Measurements from ENCODE around the gene NDUFB3. TPM values are rescaled to one million over a fixed set of nuclear protein-coding genes. Genes with fewer than 3 reads are reported as not detected.
"Not testable (repeated sequence)": the region's sequence is repeated elsewhere in the genome, so short reads cannot be mapped to it uniquely, and the experiment has no call there.

NDUFB3 gene
- polyA plus RNA-seq, 1 donor (not counting 4 experiments of a cell fraction or from before 2014, with no cell fraction given): 220 TPM

DNA sequence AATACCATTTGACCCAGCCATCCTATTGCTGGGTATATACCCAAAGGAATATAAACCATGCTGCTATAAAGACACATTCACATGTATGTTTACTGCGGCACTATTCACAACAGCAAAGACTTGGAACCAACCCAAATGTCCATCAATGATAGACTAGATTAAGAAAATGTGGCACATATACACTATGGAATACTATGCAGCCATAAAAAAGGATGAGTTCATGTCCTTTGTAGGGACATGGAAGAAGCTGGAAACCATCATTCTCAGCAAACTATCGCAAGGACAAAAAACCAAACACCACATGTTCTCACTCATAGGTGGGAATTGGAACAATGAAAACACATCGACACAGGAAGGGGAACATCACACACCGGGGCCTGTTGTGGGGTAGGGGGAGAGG is 33.4 kb upstream of the NDUFB3 start:
- H3K27ac ChIP-seq (ENCODE audit: control insufficient read depth, insufficient read depth, low read length); H2AFZ ChIP-seq (ENCODE audit: control insufficient read depth, low read length); H3K27me3 ChIP-seq (ENCODE audit: control insufficient read depth, extremely low read depth, insufficient read depth, low read length); H4K20me1 ChIP-seq (ENCODE audit: control insufficient read depth, extremely low read depth, insufficient read depth, low read length); FAIRE-seq; H3K9ac ChIP-seq (ENCODE audit: control insufficient read depth, extremely low read depth, insufficient read depth, low read length); H3K79me2 ChIP-seq (ENCODE audit: control insufficient read depth, insufficient read depth, low read length); H3K9me1 ChIP-seq (ENCODE audit: control insufficient read depth, extremely low read depth, insufficient read depth, low read length); dilution Hi-C loops (cut with MboI; ENCODE audit: extremely low pct_ligation_motif_present, low sequenced_read_pairs); DNase-seq (ENCODE audit: low read depth, low spot score); H3K4me3 ChIP-seq (ENCODE audit: control insufficient read depth in 2 of 3, extremely low read depth in 1 of 3, insufficient read depth in 2 of 3, low read depth in 1 of 3, low read length in 3 of 3); H3K36me3 ChIP-seq (ENCODE audit: control insufficient read depth in 2 of 2, extremely low read depth in 1 of 2, insufficient read depth in 2 of 2, low read length in 2 of 2); H3K4me2 ChIP-seq (ENCODE audit: control insufficient read depth, extremely low read depth, insufficient read depth, low read depth, low read length); H3K9me3 ChIP-seq (ENCODE audit: control insufficient read depth, low read depth, low read length); H3K4me1 ChIP-seq (ENCODE audit: control insufficient read depth, extremely low read depth, insufficient read depth, low read length): not testable (repeated sequence)

DNA sequence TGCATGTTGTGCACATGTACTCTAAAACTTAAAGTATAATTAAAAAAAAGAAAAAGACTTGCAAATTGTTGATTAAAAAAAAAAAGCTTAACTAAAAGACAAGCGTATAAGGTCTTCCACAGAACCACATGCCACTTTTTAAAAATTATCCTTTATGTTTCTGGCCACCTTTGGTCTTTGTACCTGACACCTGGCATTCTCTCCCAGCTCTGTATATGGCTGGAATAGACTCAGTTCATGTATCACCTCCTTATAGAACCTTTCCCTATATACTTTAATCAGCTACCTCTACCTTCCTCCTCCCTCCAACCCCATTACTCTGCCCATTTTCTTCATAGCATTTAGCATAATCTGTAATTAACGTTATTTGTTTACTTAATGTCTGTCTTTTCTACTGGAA is 32.9 kb upstream of the NDUFB3 start:
- H3K79me2 ChIP-seq (ENCODE audit: control insufficient read depth, insufficient read depth, low read length): peaks cover 4% of the 10 kb centered on the region
- DNase-seq (ENCODE audit: low read depth, low spot score) (no peak), FAIRE-seq (no peak)
- no peaks in the 10 kb centered on the region for H3K36me3 ChIP-seq (ENCODE audit: control insufficient read depth in 2 of 2, extremely low read depth in 1 of 2, insufficient read depth in 2 of 2, low read length in 2 of 2)
- H3K27ac ChIP-seq (ENCODE audit: control insufficient read depth, insufficient read depth, low read length): no peak overlapping the region
- no peaks in the 10 kb centered on the region for H3K4me1 ChIP-seq (ENCODE audit: control insufficient read depth, extremely low read depth, insufficient read depth, low read length)
- no peaks in the 10 kb centered on the region for H3K9me3 ChIP-seq (ENCODE audit: control insufficient read depth, low read depth, low read length)
- H4K20me1 ChIP-seq (ENCODE audit: control insufficient read depth, extremely low read depth, insufficient read depth, low read length): peaks cover 5% of the 10 kb centered on the region
- dilution Hi-C loops (cut with MboI; ENCODE audit: extremely low pct_ligation_motif_present, low sequenced_read_pairs): no loop called here
- H3K9me1 ChIP-seq (ENCODE audit: control insufficient read depth, extremely low read depth, insufficient read depth, low read length): no peaks in the 10 kb centered on the region
- H3K4me2 ChIP-seq (ENCODE audit: control insufficient read depth, extremely low read depth, insufficient read depth, low read depth, low read length): no peak overlapping the region
- no peaks in the 10 kb centered on the region for H3K27me3 ChIP-seq (ENCODE audit: control insufficient read depth, extremely low read depth, insufficient read depth, low read length)
- H3K4me3 ChIP-seq (ENCODE audit: control insufficient read depth in 2 of 3, extremely low read depth in 1 of 3, insufficient read depth in 2 of 3, low read depth in 1 of 3, low read length in 3 of 3): no peak overlapping the region
- H2AFZ ChIP-seq (ENCODE audit: control insufficient read depth, low read length): no peak overlapping the region
- H3K9ac ChIP-seq (ENCODE audit: control insufficient read depth, extremely low read depth, insufficient read depth, low read length): no peak overlapping the region
- TF ChIP-seq EZH2 (IDR thresholded peaks at IDR 0.05; ENCODE audit: low read length): no peak
- TF ChIP-seq, protein P1, sequence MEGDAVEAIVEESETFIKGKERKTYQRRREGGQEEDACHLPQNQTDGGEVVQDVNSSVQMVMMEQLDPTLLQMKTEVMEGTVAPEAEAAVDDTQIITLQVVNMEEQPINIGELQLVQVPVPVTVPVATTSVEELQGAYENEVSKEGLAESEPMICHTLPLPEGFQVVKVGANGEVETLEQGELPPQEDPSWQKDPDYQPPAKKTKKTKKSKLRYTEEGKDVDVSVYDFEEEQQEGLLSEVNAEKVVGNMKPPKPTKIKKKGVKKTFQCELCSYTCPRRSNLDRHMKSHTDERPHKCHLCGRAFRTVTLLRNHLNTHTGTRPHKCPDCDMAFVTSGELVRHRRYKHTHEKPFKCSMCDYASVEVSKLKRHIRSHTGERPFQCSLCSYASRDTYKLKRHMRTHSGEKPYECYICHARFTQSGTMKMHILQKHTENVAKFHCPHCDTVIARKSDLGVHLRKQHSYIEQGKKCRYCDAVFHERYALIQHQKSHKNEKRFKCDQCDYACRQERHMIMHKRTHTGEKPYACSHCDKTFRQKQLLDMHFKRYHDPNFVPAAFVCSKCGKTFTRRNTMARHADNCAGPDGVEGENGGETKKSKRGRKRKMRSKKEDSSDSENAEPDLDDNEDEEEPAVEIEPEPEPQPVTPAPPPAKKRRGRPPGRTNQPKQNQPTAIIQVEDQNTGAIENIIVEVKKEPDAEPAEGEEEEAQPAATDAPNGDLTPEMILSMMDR (optimal IDR thresholded peaks at IDR 0.05 in 1 of 3, IDR thresholded peaks at IDR 0.05 in 1 of 3, conservative IDR thresholded peaks at IDR 0.05 in 1 of 3; ENCODE audit: extremely low read depth in 1 of 3, insufficient read depth in 2 of 3, low read length in 3 of 3): no peak

DNA sequence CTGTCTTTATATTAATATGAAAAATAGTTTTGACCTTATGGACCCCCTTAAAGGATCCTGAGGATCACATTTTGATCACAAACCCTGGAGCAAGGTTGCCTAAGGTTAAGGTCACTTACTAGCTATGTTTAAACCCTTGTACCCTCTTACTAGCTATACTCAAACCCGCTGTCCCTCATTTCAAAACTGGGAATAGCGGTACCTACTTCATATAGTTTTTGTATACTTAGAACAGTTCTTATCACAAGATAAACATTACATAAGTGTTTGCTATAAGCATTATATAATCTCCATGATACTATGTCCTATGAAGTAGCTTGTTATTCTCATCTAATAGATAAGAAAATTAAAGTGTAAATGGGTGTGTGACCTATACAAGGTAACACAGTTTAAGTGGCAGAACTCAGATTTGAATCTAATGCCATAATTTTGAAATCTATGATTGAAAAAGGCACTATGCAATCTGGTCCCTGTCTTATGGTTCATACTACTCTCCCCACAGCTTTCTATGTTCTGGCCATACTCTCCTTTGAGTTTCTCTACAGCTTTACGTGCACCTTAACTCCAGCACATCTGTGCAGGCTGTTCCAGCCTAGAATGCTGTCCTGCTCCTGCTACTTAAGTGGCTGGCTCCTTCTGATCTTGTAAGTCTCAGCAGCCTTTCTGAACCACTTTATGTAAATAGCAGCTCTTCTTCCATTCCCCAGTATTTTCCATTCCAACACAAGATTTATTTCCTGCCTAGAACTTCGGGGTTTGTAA is 30.8 kb upstream of the NDUFB3 start:
- Histone ChIP-seq H3K79me2 (ENCODE audit: control insufficient read depth, insufficient read depth, low read length) (peaks cover 4% of the 10 kb centered on the region), H3K27me3 (ENCODE audit: control insufficient read depth, extremely low read depth, insufficient read depth, low read length) (no peaks in the 10 kb centered on the region), H3K27ac (ENCODE audit: control insufficient read depth, insufficient read depth, low read length) (no peak overlapping the region), H3K36me3 (ENCODE audit: control insufficient read depth in 2 of 2, extremely low read depth in 1 of 2, insufficient read depth in 2 of 2, low read length in 2 of 2) (no peaks in the 10 kb centered on the region), H3K4me3 (ENCODE audit: control insufficient read depth in 2 of 3, extremely low read depth in 1 of 3, insufficient read depth in 2 of 3, low read depth in 1 of 3, low read length in 3 of 3) (no peak overlapping the region), H3K4me1 (ENCODE audit: control insufficient read depth, extremely low read depth, insufficient read depth, low read length) (no peaks in the 10 kb centered on the region), H3K9me1 (ENCODE audit: control insufficient read depth, extremely low read depth, insufficient read depth, low read length) (no peaks in the 10 kb centered on the region), H3K9me3 (ENCODE audit: control insufficient read depth, low read depth, low read length) (no peaks in the 10 kb centered on the region), H3K4me2 (ENCODE audit: control insufficient read depth, extremely low read depth, insufficient read depth, low read depth, low read length) (no peak overlapping the region), H4K20me1 (ENCODE audit: control insufficient read depth, extremely low read depth, insufficient read depth, low read length) (peaks cover 5% of the 10 kb centered on the region), H3K9ac (ENCODE audit: control insufficient read depth, extremely low read depth, insufficient read depth, low read length) (no peak overlapping the region), H2AFZ (ENCODE audit: control insufficient read depth, low read length) (no peak overlapping the region)
- FAIRE-seq: no peak
- no peak for DNase-seq (ENCODE audit: low read depth, low spot score)
- no peak for TF ChIP-seq EZH2 (IDR thresholded peaks at IDR 0.05; ENCODE audit: low read length)
- TF ChIP-seq, protein P1 (optimal IDR thresholded peaks at IDR 0.05 in 1 of 3, IDR thresholded peaks at IDR 0.05 in 1 of 3, conservative IDR thresholded peaks at IDR 0.05 in 1 of 3; ENCODE audit: extremely low read depth in 1 of 3, insufficient read depth in 2 of 3, low read length in 3 of 3): no peak
- dilution Hi-C loops (cut with MboI; ENCODE audit: extremely low pct_ligation_motif_present, low sequenced_read_pairs): no loop called here

DNA sequence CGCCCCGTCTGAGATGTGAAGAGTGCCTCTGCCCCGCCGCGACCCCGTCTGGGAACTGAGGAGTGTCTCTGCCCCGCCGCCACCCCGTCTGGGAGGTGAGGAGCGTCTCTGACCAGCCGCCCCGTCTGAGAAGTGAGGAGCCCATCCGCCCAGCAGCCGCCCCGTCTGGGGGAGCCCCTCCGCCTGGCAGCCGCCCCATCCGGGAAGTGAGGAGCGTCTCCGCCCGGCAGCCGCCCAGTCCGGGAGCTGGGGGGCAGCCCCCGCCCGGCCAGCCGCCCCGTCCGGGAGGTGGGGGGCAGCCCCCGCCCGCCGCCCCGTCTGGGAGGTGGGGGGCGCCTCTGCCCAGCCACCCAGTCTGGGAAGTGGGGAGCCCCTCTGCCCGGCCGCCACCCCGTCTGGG is 29.4 kb upstream of the NDUFB3 start:
- H3K9ac ChIP-seq (ENCODE audit: control insufficient read depth, extremely low read depth, insufficient read depth, low read length); H3K27ac ChIP-seq (ENCODE audit: control insufficient read depth, insufficient read depth, low read length); H3K9me1 ChIP-seq (ENCODE audit: control insufficient read depth, extremely low read depth, insufficient read depth, low read length); DNase-seq (ENCODE audit: low read depth, low spot score); FAIRE-seq; H3K9me3 ChIP-seq (ENCODE audit: control insufficient read depth, low read depth, low read length); H3K36me3 ChIP-seq (ENCODE audit: control insufficient read depth in 2 of 2, extremely low read depth in 1 of 2, insufficient read depth in 2 of 2, low read length in 2 of 2); H3K4me2 ChIP-seq (ENCODE audit: control insufficient read depth, extremely low read depth, insufficient read depth, low read depth, low read length); H2AFZ ChIP-seq (ENCODE audit: control insufficient read depth, low read length); H3K4me1 ChIP-seq (ENCODE audit: control insufficient read depth, extremely low read depth, insufficient read depth, low read length); H3K4me3 ChIP-seq (ENCODE audit: control insufficient read depth in 2 of 3, extremely low read depth in 1 of 3, insufficient read depth in 2 of 3, low read depth in 1 of 3, low read length in 3 of 3); H3K27me3 ChIP-seq (ENCODE audit: control insufficient read depth, extremely low read depth, insufficient read depth, low read length); H4K20me1 ChIP-seq (ENCODE audit: control insufficient read depth, extremely low read depth, insufficient read depth, low read length); dilution Hi-C loops (cut with MboI; ENCODE audit: extremely low pct_ligation_motif_present, low sequenced_read_pairs): not testable (repeated sequence)
- H3K79me2 ChIP-seq (ENCODE audit: control insufficient read depth, insufficient read depth, low read length): peaks cover 14% of the 10 kb centered on the region
